HEK293 (cell line): ENCODE results near the gene CNPPD1.

ENCODE experiments used
- CTCF ChIP-seq: fragments of 450-650 bp; formaldehyde crosslinking; IDR thresholded peaks from 2 replicates; pipeline ENCODE4 v1.5.1; 2016; ENCODE audit warnings: missing biosample characterization, missing genetic modification characterization
- REST ChIP-seq: fragments of 450-650 bp; formaldehyde crosslinking; IDR thresholded peaks from 2 replicates; pipeline ENCODE4 v1.5.1; 2016; ENCODE audit warnings: missing biosample characterization, missing genetic modification characterization
- ZNF19 ChIP-seq: fragments of 450-650 bp; formaldehyde crosslinking; IDR thresholded peaks from 2 replicates; pipeline ENCODE4; 2016; ENCODE audit warnings: missing biosample characterization, missing genetic modification characterization, low read depth
- ZNF24 ChIP-seq: fragments of 450-650 bp; formaldehyde crosslinking; IDR thresholded peaks from 2 replicates; pipeline ENCODE4 v1.5.1; 2016; ENCODE audit warnings: missing biosample characterization, missing genetic modification characterization
- ZNF274 ChIP-seq, 2 experiments: fragments of 200-500 bp in 1 of 2; fragments of 450-650 bp in 1 of 2; sonication (Bioruptor generic) in 1 of 2; formaldehyde crosslinking in 1 of 2; IDR thresholded peaks; 2 replicates each; pipeline versions ENCODE4 v1.5.1 to v1.6.1; 2014 to 2016; ENCODE audit warnings: borderline replicate concordance in 1 of 2, inconsistent platforms in 1 of 2, low read length in 1 of 2, missing biosample characterization in 1 of 2, missing genetic modification characterization in 1 of 2
- ZNF426 ChIP-seq: fragments of 450-650 bp; formaldehyde crosslinking; IDR thresholded peaks from 2 replicates; pipeline ENCODE4 v1.5.1; 2017; ENCODE audit warnings: missing biosample characterization, missing genetic modification characterization, mild to moderate bottlenecking, inconsistent platforms, moderate library complexity
- ZNF664 ChIP-seq: fragments of 450-650 bp; formaldehyde crosslinking; IDR thresholded peaks from 2 replicates; pipeline ENCODE4 v1.5.1; 2016; ENCODE audit warnings: missing biosample characterization, missing genetic modification characterization
- ZNF704 ChIP-seq: fragments of 450-650 bp; formaldehyde crosslinking; IDR thresholded peaks from 2 replicates; pipeline ENCODE4 v1.5.1; 2016; ENCODE audit warnings: missing biosample characterization, missing genetic modification characterization

GRCh38 chr2:219207884-219208740, 31.4 kb upstream of the CNPPD1 start:
- TF ChIP-seq REST (tag by site-specific recombination) = no peak
- no peak for TF ChIP-seq CTCF (tag by site-specific recombination)
- TF ChIP-seq ZNF24 = no peak
- no peak for TF ChIP-seq ZNF274 (IDR thresholded peaks at IDR 0.05; ENCODE audit: low read length)
- TF ChIP-seq ZNF274 (tag by site-specific recombination; IDR thresholded peaks at IDR 0.05; ENCODE audit: borderline replicate concordance) = no peak
- TF ChIP-seq ZNF704 (tag by site-specific recombination) = no peak
- no peak for TF ChIP-seq ZNF19 (tag by site-specific recombination)
- no peak for TF ChIP-seq ZNF664 (tag by site-specific recombination)
- TF ChIP-seq ZNF426 = no peak
